Measurements from ENCODE around the gene SLIT3.
"Not testable (repeated sequence)": the region's sequence is repeated elsewhere in the genome, so short reads cannot be mapped to it uniquely, and the experiment has no call there.

Gene SLIT3

DNA sequence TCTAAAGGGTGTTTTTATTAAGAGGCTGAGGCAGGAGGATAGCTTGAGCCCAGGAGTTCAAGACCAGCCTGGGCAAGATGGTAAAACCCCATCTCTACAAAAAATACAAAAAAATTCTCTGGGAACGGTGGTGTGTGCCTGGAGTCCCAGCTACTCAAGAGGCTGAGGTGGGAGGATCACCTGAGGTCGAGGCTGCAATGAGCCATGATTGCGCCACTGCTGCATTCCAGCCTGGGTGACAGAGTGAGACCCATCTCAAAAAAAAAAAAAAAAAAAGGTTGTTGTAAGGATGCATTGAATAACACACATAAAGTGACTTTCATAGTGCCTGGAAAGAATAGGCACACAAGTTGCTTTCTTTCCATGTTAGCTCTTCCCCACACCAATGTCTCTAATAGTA is 662.1 kb downstream of the SLIT3 start:
- not testable (repeated sequence) for DNase-seq (ENCODE audit: low read depth)

DNA sequence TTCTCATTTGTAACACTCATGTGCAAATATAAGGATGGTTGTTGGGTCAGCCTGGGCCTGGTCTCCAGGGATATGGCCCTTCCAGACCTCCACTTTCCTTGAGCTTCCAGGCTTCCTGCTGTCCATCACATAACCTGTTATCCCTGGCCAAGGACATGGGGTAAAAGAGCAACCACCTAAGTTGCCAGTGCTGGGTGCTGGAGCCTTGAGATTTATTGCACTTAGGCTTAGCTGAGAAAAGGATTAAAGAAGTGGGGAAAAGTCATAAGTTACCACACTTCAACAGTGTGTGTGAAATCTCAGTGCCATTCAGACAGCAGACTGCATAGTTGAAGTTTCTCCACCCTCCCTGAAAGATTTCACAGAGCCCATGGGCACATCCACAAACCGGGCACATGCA is 663.1 kb downstream of the SLIT3 start:
- no peak for DNase-seq (ENCODE audit: low read depth)

- DNase-seq (ENCODE audit: low read depth) = no peak
Observed at GRCh38 chr5:168637281-168637680, 663.7 kb downstream of the SLIT3 start.

DNA sequence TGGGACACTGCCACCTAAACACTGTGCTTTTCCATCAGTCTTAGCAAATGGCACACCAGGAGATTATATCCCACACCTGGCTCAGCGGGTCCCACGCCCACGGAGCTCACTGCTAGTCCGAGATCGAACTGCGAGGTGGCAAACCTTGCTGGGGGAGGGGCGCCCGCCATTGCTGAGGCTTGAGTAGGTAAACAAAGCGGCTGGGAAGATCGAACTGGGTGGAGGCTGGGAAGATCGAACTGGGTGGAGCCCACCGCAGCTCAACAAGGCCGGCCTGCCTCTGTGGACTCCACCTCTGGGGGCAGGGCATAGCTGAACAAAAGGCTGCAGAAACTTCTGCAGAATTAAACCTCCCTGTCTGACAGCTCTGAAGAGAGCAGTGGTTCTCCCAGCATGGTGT is 670.0 kb downstream of the SLIT3 start:
- not testable (repeated sequence) for DNase-seq (ENCODE audit: low read depth)

DNA sequence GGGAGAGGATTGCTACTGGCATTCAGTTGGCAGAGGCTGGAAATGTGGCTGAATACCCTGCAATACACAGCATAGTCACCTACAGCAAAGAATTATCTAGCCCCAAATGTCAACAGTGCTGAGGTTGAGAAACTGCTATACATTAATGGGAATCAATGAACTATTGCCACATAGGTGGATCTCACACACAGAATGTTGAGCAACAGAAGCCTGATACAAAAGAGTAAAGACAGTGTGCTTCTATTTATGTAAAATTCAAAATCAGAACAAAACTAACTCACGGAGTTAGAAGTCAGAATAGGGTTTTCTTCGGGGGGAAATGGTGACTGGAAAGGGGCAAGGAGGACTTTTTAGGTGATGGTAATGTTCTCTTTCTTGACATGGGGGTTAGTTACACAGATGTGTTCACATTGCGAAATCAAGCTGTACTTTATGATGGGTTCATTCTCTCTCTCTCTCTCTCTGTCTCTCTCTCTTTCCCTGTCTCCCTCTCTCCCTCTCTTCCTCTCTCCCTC is 676.0 kb downstream of the SLIT3 start:
- no peak for DNase-seq (ENCODE audit: low read depth)

GRCh38 chr5:168620807-168621206 is 680.1 kb downstream of the SLIT3 start:
- DNase-seq (ENCODE audit: low read depth) = no peak

- DNase-seq (ENCODE audit: low read depth) = no peak
Observed at GRCh38 chr5:168614661-168615060, 686.3 kb downstream of the SLIT3 start.

- no peak for DNase-seq (ENCODE audit: low read depth)
Observed at GRCh38 chr5:168613996-168614395, 686.9 kb downstream of the SLIT3 start.

DNA sequence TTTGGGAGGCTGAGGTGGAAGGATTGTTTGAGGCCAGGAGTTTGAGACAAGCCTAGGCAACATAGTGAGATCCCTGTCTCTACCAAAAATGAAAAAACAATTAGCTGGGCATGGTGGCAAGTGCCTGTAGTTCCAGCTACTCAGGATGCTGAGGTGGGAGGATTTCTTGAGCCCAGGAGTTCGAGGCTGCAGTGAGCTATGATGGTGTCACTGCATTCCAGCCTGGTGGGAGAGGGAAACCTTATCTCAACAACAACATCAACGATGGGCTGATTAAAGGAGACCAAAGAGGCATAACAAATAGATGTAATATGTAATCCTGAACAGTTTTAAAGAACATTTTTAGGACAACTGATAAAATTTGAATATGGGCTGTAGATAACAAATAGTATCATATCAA is 687.5 kb downstream of the SLIT3 start:
- DNase-seq (ENCODE audit: low read depth) = no peak

GRCh38 chr5:168612996-168613395 is 687.9 kb downstream of the SLIT3 start:
- DNase-seq (ENCODE audit: low read depth) = no peak

DNA sequence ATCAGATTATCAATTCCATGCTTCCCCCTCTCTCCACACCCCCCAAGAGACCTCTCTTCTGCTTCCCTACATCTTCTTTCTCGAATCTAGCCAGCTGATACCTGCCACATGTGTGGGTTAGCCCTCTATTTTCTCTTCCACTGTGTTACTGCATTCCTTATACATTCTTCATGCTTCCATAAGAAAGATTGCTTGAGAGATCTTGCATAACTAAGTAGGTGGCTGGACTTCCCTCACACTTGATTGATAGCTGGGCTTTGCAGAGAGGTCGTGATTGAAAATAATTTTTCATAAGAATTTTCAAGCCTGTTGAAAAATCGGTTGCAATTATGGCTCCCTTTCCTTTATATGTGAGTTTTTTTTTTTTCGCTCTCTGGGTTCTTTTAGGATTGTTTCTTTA is 688.8 kb downstream of the SLIT3 start:
- DNase-seq (ENCODE audit: low read depth) = no peak
